ENCODE data around the gene PILRB.

Gene PILRB

GRCh38 chr7:100413346-100413745 is 55.4 kb downstream of the PILRB start:
- no peak for DNase-seq

GRCh38 chr7:100413889-100414288 is 56.0 kb downstream of the PILRB start:
- DNase-seq, result no peak

- no peak for DNase-seq
These were observed 57.5 kb downstream of the PILRB start for GRCh38 chr7:100415448-100415847.
